Measurements from ENCODE around the gene GALNT14.

Gene GALNT14

DNA sequence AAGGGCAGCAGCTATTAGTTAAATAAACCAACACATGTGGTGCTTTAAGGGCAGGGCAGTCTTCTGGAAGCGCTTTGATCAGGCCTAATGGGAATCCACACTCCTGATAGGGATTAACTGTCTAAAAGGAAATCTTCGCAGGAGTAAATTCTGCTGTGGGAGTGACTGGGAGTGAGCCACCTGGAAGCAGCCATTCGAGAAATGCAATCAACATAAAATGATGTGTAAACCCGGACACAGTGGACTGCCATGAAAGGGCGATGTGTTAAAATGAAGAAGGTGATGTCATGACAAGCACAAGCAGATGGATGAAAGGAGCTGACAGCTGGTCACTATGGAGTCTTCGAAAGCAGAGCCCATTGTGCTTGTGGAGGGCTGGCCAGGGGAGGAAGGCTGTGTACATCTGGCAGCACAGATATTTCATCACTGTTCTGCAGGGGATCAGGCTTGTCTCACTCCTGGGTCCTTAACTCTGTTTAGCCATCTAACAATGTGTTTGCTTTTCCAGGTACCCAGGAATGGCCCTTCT is 24.8 kb upstream of the GALNT14 start:
- DNase-seq (ENCODE audit: insufficient read length, low spot score) (no peak), FAIRE-seq (no peak)
- TF ChIP-seq POLR2AphosphoS5 (IDR thresholded peaks at IDR 0.05; ENCODE audit: low read depth, low read length) (no peak), PAX5 (IDR thresholded peaks at IDR 0.05; ENCODE audit: insufficient read depth, low read length, severe bottlenecking) (no peak), POLR2A (IDR thresholded peaks at IDR 0.05; ENCODE audit: low read depth, low read length) (no peak), POU2F2 (IDR thresholded peaks at IDR 0.05; ENCODE audit: low read depth, low read length) (no peak), SPI1 (IDR thresholded peaks at IDR 0.05; ENCODE audit: low read depth, low read length) (no peak), TAF1 (IDR thresholded peaks at IDR 0.05; ENCODE audit: low read depth, low read length) (no peak)

DNA sequence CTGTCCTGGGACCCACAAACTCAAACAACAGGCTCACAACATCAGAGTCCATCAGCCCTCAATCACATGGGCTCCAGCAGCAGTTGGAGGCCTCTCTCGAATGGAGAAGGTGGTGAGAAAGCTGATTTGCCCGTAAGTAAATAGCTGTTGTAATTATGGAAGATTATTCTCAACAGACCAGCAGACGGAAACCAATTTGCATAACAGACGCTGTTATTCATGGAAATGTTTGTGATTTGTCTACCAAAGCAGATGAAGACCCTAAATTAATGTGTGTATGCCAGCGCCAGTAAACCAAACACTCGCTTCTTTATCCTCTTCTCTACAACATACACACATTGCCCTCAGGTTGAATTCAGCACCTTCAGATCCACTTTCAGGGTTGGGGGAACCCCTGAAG is 23.4 kb upstream of the GALNT14 start:
- TF ChIP-seq POLR2AphosphoS5 (IDR thresholded peaks at IDR 0.05; ENCODE audit: low read depth, low read length) (no peak), POLR2A (IDR thresholded peaks at IDR 0.05; ENCODE audit: low read depth, low read length) (no peak), POU2F2 (IDR thresholded peaks at IDR 0.05; ENCODE audit: low read depth, low read length) (no peak), SPI1 (IDR thresholded peaks at IDR 0.05; ENCODE audit: low read depth, low read length) (no peak), TAF1 (IDR thresholded peaks at IDR 0.05; ENCODE audit: low read depth, low read length) (no peak), PAX5 (IDR thresholded peaks at IDR 0.05; ENCODE audit: insufficient read depth, low read length, severe bottlenecking) (no peak)
- FAIRE-seq, result no peak
- no peak for DNase-seq (ENCODE audit: insufficient read length, low spot score)

DNA sequence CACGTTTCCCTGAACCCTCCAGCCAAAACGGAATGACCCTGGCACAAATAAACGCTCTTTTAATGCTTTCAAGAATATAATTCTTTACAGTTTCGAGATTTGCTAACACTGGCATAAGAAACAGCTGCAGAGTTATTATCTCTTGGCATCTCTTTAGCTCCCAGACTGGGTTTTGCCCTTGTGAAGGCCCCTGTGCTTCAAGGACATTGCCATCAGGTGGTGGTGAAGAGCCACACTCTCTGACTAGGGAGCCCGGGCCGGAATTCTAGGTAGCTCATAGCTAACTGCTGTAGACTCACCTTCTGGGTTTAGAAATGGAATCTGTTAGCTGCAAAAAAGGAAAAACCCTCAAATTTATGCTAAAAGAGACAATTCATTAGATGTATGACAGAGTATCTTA is 13.3 kb upstream of the GALNT14 start:
- DNase-seq (ENCODE audit: insufficient read length, low spot score) (no peak), FAIRE-seq (no peak)
- TF ChIP-seq POU2F2 (IDR thresholded peaks at IDR 0.05; ENCODE audit: low read depth, low read length) (no peak), POLR2A (IDR thresholded peaks at IDR 0.05; ENCODE audit: low read depth, low read length) (no peak), PAX5 (IDR thresholded peaks at IDR 0.05; ENCODE audit: insufficient read depth, low read length, severe bottlenecking) (no peak), TAF1 (IDR thresholded peaks at IDR 0.05; ENCODE audit: low read depth, low read length) (no peak), POLR2AphosphoS5 (IDR thresholded peaks at IDR 0.05; ENCODE audit: low read depth, low read length) (no peak), SPI1 (IDR thresholded peaks at IDR 0.05; ENCODE audit: low read depth, low read length) (no peak)

DNA sequence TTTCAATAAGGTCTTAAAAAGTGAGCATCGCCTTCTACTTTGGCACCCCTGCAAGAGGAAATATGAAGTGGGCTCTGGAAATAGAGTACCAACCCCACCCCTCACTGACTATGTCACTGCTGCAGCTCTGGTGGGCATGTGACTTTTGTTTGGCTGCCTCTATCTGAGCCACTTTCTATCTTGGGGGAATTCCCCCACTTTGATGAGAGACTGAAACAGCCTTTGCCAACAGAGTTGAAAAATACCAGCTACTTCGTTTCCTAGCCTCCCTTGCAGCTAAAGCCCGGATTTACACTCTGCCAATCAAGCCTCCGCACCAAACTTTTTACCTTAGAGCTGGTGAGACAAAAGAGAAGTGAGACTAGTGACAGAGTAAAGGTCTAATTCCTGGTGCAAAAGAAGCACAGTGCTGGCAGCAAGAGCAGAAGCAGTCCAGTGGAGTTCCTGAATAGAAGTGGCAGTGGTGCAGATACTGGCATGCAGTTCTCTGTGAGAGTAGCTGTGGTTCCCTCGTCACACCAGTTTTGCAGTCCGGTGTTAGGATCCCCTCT is 12.0 kb upstream of the GALNT14 start:
- TF ChIP-seq TAF1 (IDR thresholded peaks at IDR 0.05; ENCODE audit: low read depth, low read length), result no peak
- no peak for TF ChIP-seq SPI1 (IDR thresholded peaks at IDR 0.05; ENCODE audit: low read depth, low read length)
- TF ChIP-seq POLR2AphosphoS5 (IDR thresholded peaks at IDR 0.05; ENCODE audit: low read depth, low read length), result no peak
- no peak for TF ChIP-seq POU2F2 (IDR thresholded peaks at IDR 0.05; ENCODE audit: low read depth, low read length)
- no peak for TF ChIP-seq POLR2A (IDR thresholded peaks at IDR 0.05; ENCODE audit: low read depth, low read length)
- TF ChIP-seq PAX5 (IDR thresholded peaks at IDR 0.05; ENCODE audit: insufficient read depth, low read length, severe bottlenecking), result no peak
- FAIRE-seq, result no peak
- DNase-seq (ENCODE audit: insufficient read length, low spot score), result no peak

DNA sequence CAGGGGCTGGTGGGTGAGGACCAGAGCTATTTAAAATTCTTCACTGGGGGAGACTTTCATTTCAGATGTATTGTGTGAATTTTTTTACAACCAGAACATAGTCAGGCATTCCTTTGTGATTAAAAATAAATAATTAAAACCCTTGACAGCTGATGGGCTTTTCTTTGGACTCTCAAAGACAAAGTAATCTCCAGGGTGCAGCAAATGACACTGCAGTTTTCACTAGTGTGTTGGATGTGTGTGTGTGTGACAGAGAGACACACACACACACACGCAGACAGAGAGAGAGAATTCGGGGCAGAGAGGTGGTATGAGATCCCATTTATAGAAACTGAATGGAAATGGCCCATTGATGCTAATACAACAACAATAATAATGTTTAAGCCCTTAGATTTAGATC is 10.3 kb upstream of the GALNT14 start:
- TF ChIP-seq SPI1 (IDR thresholded peaks at IDR 0.05; ENCODE audit: low read depth, low read length), result no peak
- TF ChIP-seq TAF1 (IDR thresholded peaks at IDR 0.05; ENCODE audit: low read depth, low read length), result no peak
- TF ChIP-seq POLR2AphosphoS5 (IDR thresholded peaks at IDR 0.05; ENCODE audit: low read depth, low read length), result no peak
- no peak for TF ChIP-seq PAX5 (IDR thresholded peaks at IDR 0.05; ENCODE audit: insufficient read depth, low read length, severe bottlenecking)
- no peak for TF ChIP-seq POU2F2 (IDR thresholded peaks at IDR 0.05; ENCODE audit: low read depth, low read length)
- no peak for TF ChIP-seq POLR2A (IDR thresholded peaks at IDR 0.05; ENCODE audit: low read depth, low read length)
- no peak for FAIRE-seq

DNA sequence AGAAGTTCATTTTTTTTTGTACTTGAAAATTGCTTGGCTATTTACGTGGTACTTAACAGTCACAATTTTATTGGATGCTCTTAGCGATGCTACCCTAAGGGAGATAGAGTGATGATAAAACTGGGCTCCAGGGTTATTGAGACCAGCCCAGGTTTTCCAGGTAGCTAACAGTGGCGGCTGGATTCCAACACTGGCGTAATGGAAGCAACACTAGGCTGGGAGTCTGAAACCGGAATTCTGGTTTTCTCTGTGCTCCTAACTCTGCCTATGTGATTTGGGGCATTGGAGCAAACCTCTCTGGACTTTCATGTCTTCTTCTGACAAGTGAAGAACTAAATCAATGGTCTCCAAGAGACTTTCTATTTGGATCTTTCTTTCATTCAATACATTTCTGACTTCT is 9.4 kb upstream of the GALNT14 start:
- FAIRE-seq, result no peak
- no peak for TF ChIP-seq SPI1 (IDR thresholded peaks at IDR 0.05; ENCODE audit: low read depth, low read length)
- TF ChIP-seq POLR2A (IDR thresholded peaks at IDR 0.05; ENCODE audit: low read depth, low read length), result no peak
- TF ChIP-seq POU2F2 (IDR thresholded peaks at IDR 0.05; ENCODE audit: low read depth, low read length), result no peak
- no peak for TF ChIP-seq PAX5 (IDR thresholded peaks at IDR 0.05; ENCODE audit: insufficient read depth, low read length, severe bottlenecking)
- TF ChIP-seq TAF1 (IDR thresholded peaks at IDR 0.05; ENCODE audit: low read depth, low read length), result no peak
- TF ChIP-seq POLR2AphosphoS5 (IDR thresholded peaks at IDR 0.05; ENCODE audit: low read depth, low read length), result no peak
- no peak for DNase-seq (ENCODE audit: insufficient read length, low spot score)

More for the DNA sequence above, 10.3 kb upstream of the GALNT14 start:
- DNase-seq (ENCODE audit: insufficient read length, low spot score), result no peak

DNA sequence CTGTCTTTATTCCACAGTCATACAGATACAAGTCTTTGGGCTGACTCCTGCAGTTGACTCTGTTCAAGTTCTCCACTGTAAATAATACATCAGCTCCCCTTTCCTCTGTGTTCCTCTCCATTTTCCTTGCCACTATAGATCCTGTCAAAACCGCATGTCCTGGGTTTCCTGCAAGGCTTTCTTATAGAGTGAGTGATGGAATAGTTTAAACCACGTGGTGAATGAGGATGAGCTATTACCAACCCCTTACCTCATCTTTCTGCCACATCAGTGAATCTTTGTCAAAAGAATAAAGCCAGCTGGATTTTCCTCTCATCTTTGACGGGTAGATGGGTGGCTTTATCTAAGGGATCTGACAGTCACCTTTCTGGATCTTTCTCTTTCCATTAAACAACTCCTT is 3.9 kb upstream of the GALNT14 start:
- TF ChIP-seq TAF1 (IDR thresholded peaks at IDR 0.05; ENCODE audit: low read depth, low read length) (no peak), POU2F2 (IDR thresholded peaks at IDR 0.05; ENCODE audit: low read depth, low read length) (no peak), POLR2A (IDR thresholded peaks at IDR 0.05; ENCODE audit: low read depth, low read length) (no peak), PAX5 (IDR thresholded peaks at IDR 0.05; ENCODE audit: insufficient read depth, low read length, severe bottlenecking) (no peak), SPI1 (IDR thresholded peaks at IDR 0.05; ENCODE audit: low read depth, low read length) (no peak), POLR2AphosphoS5 (IDR thresholded peaks at IDR 0.05; ENCODE audit: low read depth, low read length) (no peak)
- no peak for FAIRE-seq
- DNase-seq (ENCODE audit: insufficient read length, low spot score), result no peak

DNA sequence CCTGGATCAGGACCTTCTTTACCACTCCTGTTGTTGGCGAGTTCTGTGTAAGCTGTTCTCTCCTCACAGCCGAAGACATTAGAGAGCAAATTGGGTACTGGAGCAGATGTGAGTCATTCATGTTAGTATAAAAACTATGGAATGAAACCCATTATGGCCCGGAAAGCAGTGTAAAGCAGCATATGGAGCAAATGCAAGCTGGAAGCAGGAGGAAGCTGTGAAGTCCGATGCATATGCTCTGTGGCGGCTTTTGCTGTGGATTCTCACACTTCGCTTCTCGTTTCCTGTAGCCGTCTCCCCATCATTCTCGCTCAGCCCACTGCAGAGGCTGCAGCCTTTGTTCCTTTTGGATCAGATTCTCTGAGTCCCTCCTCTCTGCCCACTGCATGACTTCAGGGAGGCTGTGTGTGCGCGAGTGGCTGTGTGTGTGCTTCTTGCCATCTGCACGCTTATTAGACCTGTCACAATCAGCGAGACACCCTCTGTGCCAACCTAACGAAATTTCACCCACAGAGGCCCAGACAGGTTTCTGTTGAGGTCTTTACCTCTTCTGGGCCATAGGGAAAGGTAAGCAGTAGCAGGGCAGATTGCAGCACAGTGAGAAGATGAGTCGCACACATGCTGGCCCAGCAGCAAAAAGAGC is 3.3 kb upstream of the GALNT14 start:
- FAIRE-seq (no peak), DNase-seq (ENCODE audit: insufficient read length, low spot score) (no peak)
- no peak for TF ChIP-seq POLR2AphosphoS5 (IDR thresholded peaks at IDR 0.05; ENCODE audit: low read depth, low read length)
- TF ChIP-seq TAF1 (IDR thresholded peaks at IDR 0.05; ENCODE audit: low read depth, low read length), result no peak
- no peak for TF ChIP-seq SPI1 (IDR thresholded peaks at IDR 0.05; ENCODE audit: low read depth, low read length)
- no peak for TF ChIP-seq PAX5 (IDR thresholded peaks at IDR 0.05; ENCODE audit: insufficient read depth, low read length, severe bottlenecking)
- TF ChIP-seq POLR2A (IDR thresholded peaks at IDR 0.05; ENCODE audit: low read depth, low read length), result no peak
- TF ChIP-seq POU2F2 (IDR thresholded peaks at IDR 0.05; ENCODE audit: low read depth, low read length), result no peak

DNA sequence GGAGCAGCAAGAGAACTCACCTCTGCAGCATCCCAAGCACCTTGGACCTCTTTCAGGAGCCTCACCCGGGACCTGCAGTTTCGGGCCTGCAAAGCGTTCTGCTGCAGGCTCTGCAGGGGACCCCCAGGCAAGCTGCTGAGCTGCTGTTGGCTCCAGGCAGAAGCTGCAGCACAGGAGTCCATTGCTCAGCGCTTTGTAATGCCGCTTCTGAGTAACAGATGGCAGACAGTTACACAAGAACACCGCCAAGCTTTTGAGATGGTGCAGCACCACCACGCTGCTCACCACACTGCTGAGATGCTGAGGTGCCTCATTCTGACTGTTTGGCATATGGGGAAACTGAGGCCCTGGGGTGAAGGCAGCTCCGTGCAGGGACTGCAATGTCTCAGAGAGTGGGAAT is 1.9 kb upstream of the GALNT14 start:
- DNase-seq (ENCODE audit: insufficient read length, low spot score) (no peak), FAIRE-seq (no peak)
- no peak for TF ChIP-seq PAX5 (IDR thresholded peaks at IDR 0.05; ENCODE audit: insufficient read depth, low read length, severe bottlenecking)
- no peak for TF ChIP-seq POU2F2 (IDR thresholded peaks at IDR 0.05; ENCODE audit: low read depth, low read length)
- TF ChIP-seq POLR2A (IDR thresholded peaks at IDR 0.05; ENCODE audit: low read depth, low read length), result no peak
- TF ChIP-seq POLR2AphosphoS5 (IDR thresholded peaks at IDR 0.05; ENCODE audit: low read depth, low read length), result no peak
- no peak for TF ChIP-seq TAF1 (IDR thresholded peaks at IDR 0.05; ENCODE audit: low read depth, low read length)

Data from GM12891 (cell line).